ENCODE results near the gene EARS2. TPM values are rescaled to one million over a fixed set of nuclear protein-coding genes. Genes with fewer than 3 reads are reported as not detected.

EARS2 gene
- total and polyA plus RNA-seq, 10 of the 15 experiments (the other 5 are each of a cell fraction or from before 2014, with no cell fraction given), result 12.9 to 65.9 (median 33.5) TPM

DNA sequence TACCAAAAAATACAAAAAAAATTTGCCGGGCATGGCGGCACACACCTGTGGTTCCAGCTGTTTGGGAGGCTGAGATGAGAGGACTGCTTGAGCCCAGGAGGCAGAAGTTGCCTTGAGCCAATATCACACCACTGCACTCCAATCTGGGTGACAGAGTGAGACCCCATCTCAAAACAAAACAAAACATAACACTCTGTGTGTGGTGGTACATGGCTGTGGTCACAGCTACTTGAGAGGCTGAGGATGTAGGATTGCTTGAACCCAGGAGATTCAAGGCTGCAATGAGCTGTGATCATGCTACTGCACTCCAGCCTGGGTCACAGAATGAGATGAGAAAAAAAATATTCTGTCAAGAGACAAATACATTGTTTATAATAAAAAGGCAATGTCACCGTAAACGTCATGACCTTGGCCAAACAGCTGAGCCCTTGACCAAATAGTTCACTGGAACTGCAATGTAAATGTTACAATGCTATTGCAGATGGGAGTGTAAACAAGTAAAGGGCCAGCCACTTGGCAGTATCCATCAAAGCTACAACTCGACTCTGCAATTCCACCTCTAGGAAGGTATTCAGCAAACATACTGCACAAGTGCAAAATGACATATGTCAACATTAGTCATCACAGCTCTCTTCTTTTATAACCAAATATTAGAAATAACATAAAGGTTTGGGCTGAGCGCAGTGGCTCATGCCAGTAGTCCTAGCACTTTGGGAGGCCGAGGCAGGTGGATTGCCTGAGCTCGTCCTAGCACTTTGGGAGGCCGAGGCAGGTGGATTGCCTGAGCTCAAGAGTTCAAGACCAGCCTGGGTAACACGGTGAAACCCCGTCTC lies 16.9 kb downstream of the EARS2 start (continued):
- TF ChIP-seq ZZZ3 (IDR thresholded peaks at IDR 0.05; ENCODE audit: control insufficient read depth, insufficient read length, low read depth) (no peak), EZH2 (IDR thresholded peaks at IDR 0.05; ENCODE audit: borderline replicate concordance, control insufficient read depth, low read depth, low read length) (no peak)

DNA sequence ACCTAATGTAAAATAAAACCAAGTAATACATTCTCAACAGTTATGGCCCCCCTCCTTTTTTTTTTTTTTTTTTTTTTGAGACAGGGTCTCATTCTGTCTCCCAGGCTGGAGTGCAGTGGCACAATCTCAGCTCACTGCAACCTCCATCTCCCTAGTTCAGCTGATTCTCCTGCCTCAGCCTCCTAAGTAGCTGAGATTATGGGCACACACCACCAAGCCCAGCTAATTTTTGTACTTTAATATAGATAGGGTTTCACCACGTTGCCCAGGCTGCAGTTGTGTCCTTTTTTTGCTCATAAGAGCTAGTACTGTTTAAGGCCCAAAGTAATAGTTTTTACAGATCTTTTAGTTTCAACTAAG lies 18.3 kb downstream of the EARS2 start:
- DNase-seq (ENCODE audit: low read depth, low spot score), result no peak
- 100% methylated on average over 1 of the region's 1 CpG for WGBS (ENCODE audit: insufficient coverage, insufficient replicate concordance, low lambda C conversion rate, missing lambda C conversion rate)
- ChIA-PET RAD21 (ENCODE audit: unreplicated experiment) (no interaction called here), POLR2A (interaction anchor here (0.8 kb wide), 2 partner anchors 16 to 33 kb away, joined by 3 to 4 read pairs; no protein-coding TSS in a partner anchor), CTCF (interaction anchor here (0.8 to 2.5 kb wide), 3 partner anchors 17 to 103 kb away, joined by 3 to 6 read pairs (median 4); partner anchors contain the start of gene NDUFAB1), SMC1A (ENCODE audit: uncharacterized antibody, unreplicated experiment) (interaction anchor here (1.0 kb wide), 1 partner anchor 21 kb away, joined by 4 read pairs; no protein-coding TSS in a partner anchor)
- no peaks in the 10 kb centered on the region for H3K27me3 ChIP-seq (replicated peaks in 1 of 2; ENCODE audit: control insufficient read depth in 2 of 2, insufficient read depth in 2 of 2, low read length in 1 of 2)
- FAIRE-seq, result no peak
- peaks cover 17 to 34% of the 10 kb centered on the region in 2 experiments for H3K36me3 ChIP-seq (ENCODE audit: control insufficient read depth in 2 of 2, insufficient read depth in 2 of 2, low read length in 1 of 2)
- no peak for ATAC-seq
- no peak overlapping the region for H3K9ac ChIP-seq (ENCODE audit: control insufficient read depth, insufficient read depth, low read length)
- H3K9me3 ChIP-seq (replicated peaks; ENCODE audit: control insufficient read depth, insufficient read depth, low read length), result no peaks in the 10 kb centered on the region
- no TSS peak for BruUV-seq (replicated peaks)
- H3K27ac ChIP-seq (ENCODE audit: control insufficient read depth, insufficient read depth), result no peak overlapping the region
- in situ Hi-C loops (cut with MboI) (no loop called here), intact Hi-C loops (cut with micrococcal nuclease; ENCODE audit: unreplicated experiment) (no loop called here)
- H4K20me1 ChIP-seq (ENCODE audit: control insufficient read depth, insufficient read depth), result no peaks in the 10 kb centered on the region
- H2AFZ ChIP-seq (ENCODE audit: control insufficient read depth, low read depth, low read length), result no peak overlapping the region
- TF ChIP-seq STAT3 (IDR thresholded peaks at IDR 0.05; ENCODE audit: low read depth, low read length), result no peak
- TF ChIP-seq CREM (IDR thresholded peaks at IDR 0.05; ENCODE audit: low read depth), result no peak
- TF ChIP-seq, protein P1, sequence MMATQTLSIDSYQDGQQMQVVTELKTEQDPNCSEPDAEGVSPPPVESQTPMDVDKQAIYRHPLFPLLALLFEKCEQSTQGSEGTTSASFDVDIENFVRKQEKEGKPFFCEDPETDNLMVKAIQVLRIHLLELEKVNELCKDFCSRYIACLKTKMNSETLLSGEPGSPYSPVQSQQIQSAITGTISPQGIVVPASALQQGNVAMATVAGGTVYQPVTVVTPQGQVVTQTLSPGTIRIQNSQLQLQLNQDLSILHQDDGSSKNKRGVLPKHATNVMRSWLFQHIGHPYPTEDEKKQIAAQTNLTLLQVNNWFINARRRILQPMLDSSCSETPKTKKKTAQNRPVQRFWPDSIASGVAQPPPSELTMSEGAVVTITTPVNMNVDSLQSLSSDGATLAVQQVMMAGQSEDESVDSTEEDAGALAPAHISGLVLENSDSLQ (IDR thresholded peaks at IDR 0.05), result no peak
- TF ChIP-seq, protein P2, sequence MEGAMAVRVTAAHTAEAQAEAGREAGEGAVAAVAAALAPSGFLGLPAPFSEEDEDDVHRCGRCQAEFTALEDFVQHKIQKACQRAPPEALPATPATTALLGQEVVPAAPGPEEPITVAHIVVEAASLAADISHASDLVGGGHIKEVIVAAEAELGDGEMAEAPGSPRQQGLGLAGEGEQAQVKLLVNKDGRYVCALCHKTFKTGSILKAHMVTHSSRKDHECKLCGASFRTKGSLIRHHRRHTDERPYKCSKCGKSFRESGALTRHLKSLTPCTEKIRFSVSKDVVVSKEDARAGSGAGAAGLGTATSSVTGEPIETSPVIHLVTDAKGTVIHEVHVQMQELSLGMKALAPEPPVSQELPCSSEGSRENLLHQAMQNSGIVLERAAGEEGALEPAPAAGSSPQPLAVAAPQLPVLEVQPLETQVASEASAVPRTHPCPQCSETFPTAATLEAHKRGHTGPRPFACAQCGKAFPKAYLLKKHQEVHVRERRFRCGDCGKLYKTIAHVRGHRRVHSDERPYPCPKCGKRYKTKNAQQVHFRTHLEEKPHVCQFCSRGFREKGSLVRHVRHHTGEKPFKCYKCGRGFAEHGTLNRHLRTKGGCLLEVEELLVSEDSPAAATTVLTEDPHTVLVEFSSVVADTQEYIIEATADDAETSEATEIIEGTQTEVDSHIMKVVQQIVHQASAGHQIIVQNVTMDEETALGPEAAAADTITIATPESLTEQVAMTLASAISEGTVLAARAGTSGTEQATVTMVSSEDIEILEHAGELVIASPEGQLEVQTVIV (IDR thresholded peaks at IDR 0.05; ENCODE audit: borderline replicate concordance, partially characterized antibody), result no peak
- TF ChIP-seq ZNF274 (IDR thresholded peaks at IDR 0.05; ENCODE audit: insufficient read depth, insufficient read length), result no peak
- TF ChIP-seq GABPA (IDR thresholded peaks at IDR 0.05; ENCODE audit: low read depth), result no peak
- H3K4me2 ChIP-seq (ENCODE audit: control insufficient read depth, insufficient read depth), result no peak overlapping the region
- no peak overlapping the region for H3K4me3 ChIP-seq
- H3K79me2 ChIP-seq (ENCODE audit: control insufficient read depth, insufficient read depth, low read length), result no peaks in the 10 kb centered on the region
- no peaks in the 10 kb centered on the region for H3K4me1 ChIP-seq (ENCODE audit: control insufficient read depth, insufficient read depth, low read length)

Data from GM12878 (cell line).